Smooth muscle cell of the brain vasculature (primary cell): Measurements from ENCODE around the gene MYL6.
"Not testable (repeated sequence)": the region's sequence is repeated elsewhere in the genome, so short reads cannot be mapped to it uniquely, and the experiment has no call there.

Source experiments
- DNase-seq: peaks from one replicate; pipeline ENCODE4 v3.0.0-alpha.2; 2012; ENCODE audit warnings: low read depth, low spot score

Gene MYL6

GRCh38 chr12:56189099-56189917 lies 31.1 kb downstream of the MYL6 start, which contains the start of gene SMARCC2:
SMARCC2 (minus strand) TSS chr12:56189483; CDS start chr12:56189461, 22 bp downstream.
- peak; percentile 74 for DNase-seq

GRCh38 chr12:56189918-56190694 lies 31.9 kb downstream of the MYL6 start:
- DNase-seq, result peak; percentile 70

- DNase-seq, result no peak
Observed at GRCh38 chr12:56190695-56191155, 32.6 kb downstream of the MYL6 start.

GRCh38 chr12:56192582-56192981 lies 34.4 kb downstream of the MYL6 start:
- DNase-seq, result no peak

GRCh38 chr12:56193025-56193578 lies 34.9 kb downstream of the MYL6 start:
- peak; percentile 78 for DNase-seq

- DNase-seq, result not testable (repeated sequence)
Observed at GRCh38 chr12:56196818-56197550, 38.8 kb downstream of the MYL6 start.

- no peak for DNase-seq
Observed at GRCh38 chr12:56197921-56198635, 39.9 kb downstream of the MYL6 start.

GRCh38 chr12:56198836-56199235 lies 40.7 kb downstream of the MYL6 start:
- DNase-seq, result no peak

GRCh38 chr12:56202366-56202765 lies 44.2 kb downstream of the MYL6 start:
- no peak for DNase-seq

GRCh38 chr12:56202838-56203237 lies 44.7 kb downstream of the MYL6 start:
- no peak for DNase-seq

- DNase-seq, result no peak
Observed at GRCh38 chr12:56204275-56204674, 46.1 kb downstream of the MYL6 start.

- DNase-seq, result no peak
Observed at GRCh38 chr12:56205445-56205844, 47.3 kb downstream of the MYL6 start.

GRCh38 chr12:56206452-56207166 lies 48.5 kb downstream of the MYL6 start:
- DNase-seq, result no peak

- no peak for DNase-seq
Observed at GRCh38 chr12:56208006-56208405, 49.8 kb downstream of the MYL6 start.
